NB4 (cell line): ENCODE measurements around the gene UNC45A.

Source experiments
- CTCF ChIP-seq: IDR thresholded peaks from one replicate; pipeline ENCODE4 v1.5.1; 2012; ENCODE audit warnings: low read depth, low read length
- POLR2A ChIP-seq: IDR thresholded peaks from 2 replicates; pipeline ENCODE4 v1.6.1; 2011; ENCODE audit warnings: mild to moderate bottlenecking; ENCODE audit not compliant: insufficient read length; ENCODE audit errors: extremely low read depth

GRCh38 chr15:90949979-90950675, 15.0 kb downstream of the UNC45A start:
- TF ChIP-seq CTCF, result no peak
- TF ChIP-seq POLR2A, result no peak
